Measurements from ENCODE around the gene ZNF735.
"Not testable (repeated sequence)": the region's sequence is repeated elsewhere in the genome, so short reads cannot be mapped to it uniquely, and the experiment has no call there.

ZNF735 gene

DNA sequence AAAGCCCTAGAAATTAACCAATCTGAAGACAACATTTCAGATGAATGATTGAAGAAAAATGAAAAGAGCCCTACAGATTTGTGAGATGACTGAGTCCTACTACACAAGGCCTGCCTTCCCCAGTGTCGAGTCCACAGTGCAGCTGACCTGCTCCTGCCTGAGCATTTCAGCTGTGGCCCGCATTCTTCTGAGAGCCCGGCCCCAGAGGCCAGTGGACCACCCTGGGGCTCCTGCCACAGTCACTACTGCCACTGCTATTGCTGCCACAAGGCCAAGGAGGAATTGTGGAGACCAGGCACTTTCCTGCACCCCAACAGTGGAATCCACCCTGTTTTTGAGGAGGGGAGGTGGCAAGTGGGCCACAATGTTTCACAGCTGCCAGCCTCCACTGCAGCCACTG lies 19.6 kb upstream of the ZNF735 start:
- TF ChIP-seq POU2F2 (IDR thresholded peaks at IDR 0.05; ENCODE audit: low read depth, low read length) (no peak), PAX5 (IDR thresholded peaks at IDR 0.05; ENCODE audit: insufficient read depth, low read length, severe bottlenecking) (no peak), POLR2AphosphoS5 (IDR thresholded peaks at IDR 0.05; ENCODE audit: low read depth, low read length) (no peak), POLR2A (IDR thresholded peaks at IDR 0.05; ENCODE audit: low read depth, low read length) (no peak), SPI1 (IDR thresholded peaks at IDR 0.05; ENCODE audit: low read depth, low read length) (no peak), TAF1 (IDR thresholded peaks at IDR 0.05; ENCODE audit: low read depth, low read length) (no peak)
- FAIRE-seq: no peak
- no peak for DNase-seq (ENCODE audit: insufficient read length, low spot score)

GRCh38 chr7:64192148-64192704 lies 14.8 kb upstream of the ZNF735 start:
- FAIRE-seq: no peak

GRCh38 chr7:64192775-64193174 lies 14.2 kb upstream of the ZNF735 start:
- no peak for DNase-seq (ENCODE audit: insufficient read length, low spot score)
- no peak for FAIRE-seq
- TF ChIP-seq POLR2AphosphoS5 (IDR thresholded peaks at IDR 0.05; ENCODE audit: low read depth, low read length) (no peak), SPI1 (IDR thresholded peaks at IDR 0.05; ENCODE audit: low read depth, low read length) (no peak), PAX5 (IDR thresholded peaks at IDR 0.05; ENCODE audit: insufficient read depth, low read length, severe bottlenecking) (no peak), POLR2A (IDR thresholded peaks at IDR 0.05; ENCODE audit: low read depth, low read length) (no peak), POU2F2 (IDR thresholded peaks at IDR 0.05; ENCODE audit: low read depth, low read length) (no peak), TAF1 (IDR thresholded peaks at IDR 0.05; ENCODE audit: low read depth, low read length) (no peak)

More at GRCh38 chr7:64192148-64192704, 14.8 kb upstream of the ZNF735 start:
- no peak for TF ChIP-seq TAF1 (IDR thresholded peaks at IDR 0.05; ENCODE audit: low read depth, low read length)
- no peak for TF ChIP-seq POLR2AphosphoS5 (IDR thresholded peaks at IDR 0.05; ENCODE audit: low read depth, low read length)
- TF ChIP-seq POLR2A (IDR thresholded peaks at IDR 0.05; ENCODE audit: low read depth, low read length): no peak
- no peak for TF ChIP-seq PAX5 (IDR thresholded peaks at IDR 0.05; ENCODE audit: insufficient read depth, low read length, severe bottlenecking)
- no peak for TF ChIP-seq POU2F2 (IDR thresholded peaks at IDR 0.05; ENCODE audit: low read depth, low read length)
- no peak for TF ChIP-seq SPI1 (IDR thresholded peaks at IDR 0.05; ENCODE audit: low read depth, low read length)
- DNase-seq (ENCODE audit: insufficient read length, low spot score): no peak

GRCh38 chr7:64219710-64220298 lies 12.8 kb downstream of the ZNF735 start:
- not testable (repeated sequence) for FAIRE-seq

GRCh38 chr7:64223366-64223765 lies 16.4 kb downstream of the ZNF735 start:
- no peak for TF ChIP-seq SPI1 (IDR thresholded peaks at IDR 0.05; ENCODE audit: low read depth, low read length)
- TF ChIP-seq POLR2AphosphoS5 (IDR thresholded peaks at IDR 0.05; ENCODE audit: low read depth, low read length): no peak
- TF ChIP-seq POU2F2 (IDR thresholded peaks at IDR 0.05; ENCODE audit: low read depth, low read length): no peak
- no peak for TF ChIP-seq POLR2A (IDR thresholded peaks at IDR 0.05; ENCODE audit: low read depth, low read length)
- TF ChIP-seq TAF1 (IDR thresholded peaks at IDR 0.05; ENCODE audit: low read depth, low read length): no peak
- no peak for TF ChIP-seq PAX5 (IDR thresholded peaks at IDR 0.05; ENCODE audit: insufficient read depth, low read length, severe bottlenecking)
- FAIRE-seq: no peak
- no peak for DNase-seq (ENCODE audit: insufficient read length, low spot score)

More at GRCh38 chr7:64219710-64220298, 12.8 kb downstream of the ZNF735 start:
- not testable (repeated sequence) for DNase-seq (ENCODE audit: insufficient read length, low spot score)

- not testable (repeated sequence) for DNase-seq (ENCODE audit: insufficient read length, low spot score); FAIRE-seq
These were observed 21.2 kb downstream of the ZNF735 start, which contains the start of gene ZNF679 for GRCh38 chr7:64228174-64228573. ZNF679 (plus strand) TSS chr7:64228474; CDS start chr7:64249118, 20,644 bp downstream.

DNA sequence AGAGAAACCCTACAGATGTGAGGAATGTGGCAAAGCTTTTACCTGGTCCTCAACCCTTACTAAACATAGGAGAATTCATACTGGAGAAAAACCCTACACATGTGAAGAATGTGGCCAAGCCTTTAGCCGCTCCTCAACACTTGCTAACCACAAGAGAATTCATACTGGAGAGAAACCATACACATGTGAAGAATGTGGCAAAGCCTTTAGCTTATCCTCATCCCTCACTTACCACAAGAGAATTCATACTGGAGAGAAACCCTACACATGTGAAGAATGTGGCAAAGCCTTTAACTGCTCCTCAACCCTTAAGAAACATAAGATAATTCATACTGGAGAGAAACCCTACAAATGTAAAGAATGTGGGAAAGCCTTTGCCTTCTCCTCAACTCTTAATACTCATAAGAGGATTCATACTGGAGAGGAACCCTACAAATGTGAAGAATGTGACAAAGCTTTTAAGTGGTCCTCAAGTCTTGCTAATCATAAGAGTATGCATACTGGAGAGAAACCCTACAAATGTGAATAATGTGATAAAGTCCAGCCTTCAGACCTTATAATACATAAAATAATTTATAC lies 59.4 kb downstream of the ZNF735 start:
- TF ChIP-seq SPI1 (IDR thresholded peaks at IDR 0.05; ENCODE audit: low read depth, low read length) (no peak), POLR2A (IDR thresholded peaks at IDR 0.05; ENCODE audit: low read depth, low read length) (no peak), PAX5 (IDR thresholded peaks at IDR 0.05; ENCODE audit: insufficient read depth, low read length, severe bottlenecking) (no peak), TAF1 (IDR thresholded peaks at IDR 0.05; ENCODE audit: low read depth, low read length) (no peak), POLR2AphosphoS5 (IDR thresholded peaks at IDR 0.05; ENCODE audit: low read depth, low read length) (no peak), POU2F2 (IDR thresholded peaks at IDR 0.05; ENCODE audit: low read depth, low read length) (no peak)
- no peak for DNase-seq (ENCODE audit: insufficient read length, low spot score)
- no peak for FAIRE-seq

Data from GM12891 (cell line).